Activated CD8-positive, alpha-beta memory T cell treated with anti-CD3 and anti-CD28 coated beads, Interleukin-2, amount 10 ng/mL, durations not matched to agents 7 days and 5 days (primary cell): ENCODE data around the gene PPAT. TPM values are rescaled to one million over a fixed set of nuclear protein-coding genes. Genes with fewer than 3 reads are reported as not detected.
A peak's percentile ranks its signal among the peaks of the same experiment; 100 is the strongest.
"Not testable (repeated sequence)": the region's sequence is repeated elsewhere in the genome, so short reads cannot be mapped to it uniquely, and the experiment has no call there.

Source experiments
- ATAC-seq: fragments of 150-1000 bp; cut with Tn5 transposase; one replicate; pipeline ENCODE4 v1.10.0; 2021; ENCODE audit warnings: moderate library complexity
- CTCF ChIA-PET: fragments of 350-600 bp; sonication (Branson Sonifier 250); formaldehyde crosslinking; loops from one replicate; lab custom pipeline; 2021; ENCODE audit warnings: antibody characterized with exemption; lab: Charles Lee
- DNase-seq: peaks from one replicate; pipeline ENCODE4 v3.0.0-alpha.2; 2020
- H3K27ac Mint-ChIP-seq: one replicate; pipeline ENCODE4 v1.8.0; 2021; ENCODE audit warnings: mild to moderate bottlenecking, mixed read lengths
- H3K27me3 Mint-ChIP-seq: one replicate; pipeline ENCODE4 v1.8.0; 2021; ENCODE audit warnings: mixed read lengths
- H3K36me3 Mint-ChIP-seq: one replicate; pipeline ENCODE4 v1.8.0; 2021; ENCODE audit warnings: mild to moderate bottlenecking, mixed read lengths
- H3K4me1 Mint-ChIP-seq: one replicate; pipeline ENCODE4 v1.8.0; 2021; ENCODE audit warnings: mixed read lengths
- H3K4me3 Mint-ChIP-seq: one replicate; pipeline ENCODE4 v1.8.0; 2021; ENCODE audit warnings: mild to moderate bottlenecking, moderate library complexity, mixed read lengths
- H3K9me3 Mint-ChIP-seq: one replicate; pipeline ENCODE4 v1.8.0; 2022; ENCODE audit warnings: low read depth, mixed read lengths
- total RNA-seq, 2 experiments: library from RNA; stranded (reverse); gene quantifications; one replicate each; pipeline ENCODE4 v1.2.3, GENCODE V29; 2021

PPAT gene
- total RNA-seq, 2 experiments from 2014 or later = 27.1 to 41.4 TPM

- no peaks in the 10 kb centered on the region for H3K9me3 Mint-ChIP-seq
- DNase-seq (no peak), ATAC-seq (no peak)
- H3K27me3 Mint-ChIP-seq = no peaks in the 10 kb centered on the region
- H3K36me3 Mint-ChIP-seq = peaks cover 16% of the 10 kb centered on the region
- CTCF ChIA-PET = no interaction called here
- H3K27ac Mint-ChIP-seq = no peak overlapping the region
- no peak overlapping the region for H3K4me3 Mint-ChIP-seq
- H3K4me1 Mint-ChIP-seq = peaks cover 29% of the 10 kb centered on the region
These were observed 44.1 kb downstream of the PPAT start for GRCh38 chr4:56391270-56391669.

GRCh38 chr4:56389558-56389957 is 45.9 kb downstream of the PPAT start:
- CTCF ChIA-PET = interaction anchor here (1.2 kb wide), 1 partner anchor 35 kb away, joined by 5 read pairs; no protein-coding TSS in a partner anchor
- Mint-ChIP-seq H3K36me3 (peaks cover 8% of the 10 kb centered on the region), H3K4me3 (peak overlapping the region; percentile 1), H3K27ac (peak overlapping the region; percentile 63), H3K9me3 (no peaks in the 10 kb centered on the region), H3K27me3 (no peaks in the 10 kb centered on the region), H3K4me1 (peaks cover 37% of the 10 kb centered on the region)
- DNase-seq (no peak), ATAC-seq (no peak)

- CTCF ChIA-PET = interaction anchor here (0.8 to 3.2 kb wide), 4 partner anchors 9 to 440 kb away, joined by 3 to 13 read pairs (median 10); partner anchors contain the start of genes CEP135, PAICS and PPAT
These were observed 47.1 kb downstream of the PPAT start for GRCh38 chr4:56388306-56388705.

GRCh38 chr4:56387023-56388001 is 48.1 kb downstream of the PPAT start, which contains the start of gene AASDH:
Gene AASDH (minus strand): TSS chr4:56387491. CDS start chr4:56384299, 3,192 bp downstream.
- H3K4me1 Mint-ChIP-seq = peaks cover 42% of the 10 kb centered on the region
- peak within 1 kb of the TSS; percentile 100 for H3K27ac Mint-ChIP-seq
- peak within 1 kb of the TSS; percentile 99 for H3K4me3 Mint-ChIP-seq
- H3K9me3 Mint-ChIP-seq = no peaks in the 10 kb centered on the region
- H3K36me3 Mint-ChIP-seq = peaks cover 9% of the 10 kb centered on the region
- peak; percentile 93 for ATAC-seq
- peak; percentile 97 for DNase-seq
- H3K27me3 Mint-ChIP-seq = no peaks in the 10 kb centered on the region
- CTCF ChIA-PET = interaction anchor here (0.8 to 3.2 kb wide), 10 partner anchors 8 to 590 kb away, joined by 3 to 13 read pairs (median 4); partner anchors contain the start of genes CEP135, NOA1, PAICS and PPAT

More at GRCh38 chr4:56388306-56388705, 47.1 kb downstream of the PPAT start:
- H3K27ac Mint-ChIP-seq = peak overlapping the region; percentile 100
- no peak for ATAC-seq
- H3K4me1 Mint-ChIP-seq = peaks cover 42% of the 10 kb centered on the region
- H3K27me3 Mint-ChIP-seq = no peaks in the 10 kb centered on the region
- DNase-seq = no peak
- peaks cover 9% of the 10 kb centered on the region for H3K36me3 Mint-ChIP-seq
- H3K9me3 Mint-ChIP-seq = no peaks in the 10 kb centered on the region
- peak overlapping the region; percentile 99 for H3K4me3 Mint-ChIP-seq

GRCh38 chr4:56386091-56386490 is 49.3 kb downstream of the PPAT start:
- Mint-ChIP-seq H3K4me3 (peak overlapping the region; percentile 58), H3K4me1 (peaks cover 38% of the 10 kb centered on the region), H3K27me3 (no peaks in the 10 kb centered on the region), H3K9me3 (no peaks in the 10 kb centered on the region), H3K36me3 (peaks cover 5% of the 10 kb centered on the region), H3K27ac (peak overlapping the region; percentile 100)
- DNase-seq (no peak), ATAC-seq (no peak)
- CTCF ChIA-PET = interaction anchor here (1.5 to 3.2 kb wide), 2 partner anchors 50 to 450 kb away, joined by 3 to 13 read pairs; partner anchors contain the start of genes PAICS and PPAT

- no peak for ATAC-seq
- no peak overlapping the region for H3K4me3 Mint-ChIP-seq
- no peaks in the 10 kb centered on the region for H3K9me3 Mint-ChIP-seq
- H3K36me3 Mint-ChIP-seq = peaks cover 7% of the 10 kb centered on the region
- CTCF ChIA-PET = interaction anchor here (0.6 kb wide), 1 partner anchor 417 kb away, joined by 3 read pairs; no protein-coding TSS in a partner anchor
- no peaks in the 10 kb centered on the region for H3K4me1 Mint-ChIP-seq
- no peak for DNase-seq
- H3K27me3 Mint-ChIP-seq = no peaks in the 10 kb centered on the region
- no peak overlapping the region for H3K27ac Mint-ChIP-seq
These were observed 60.0 kb downstream of the PPAT start for GRCh38 chr4:56375458-56375857.

- DNase-seq (no peak), ATAC-seq (no peak)
- no peaks in the 10 kb centered on the region for H3K9me3 Mint-ChIP-seq
- H3K4me3 Mint-ChIP-seq = no peak overlapping the region
- no peak overlapping the region for H3K27ac Mint-ChIP-seq
- CTCF ChIA-PET = interaction anchor here (0.6 kb wide), 1 partner anchor 418 kb away, joined by 3 read pairs; no protein-coding TSS in a partner anchor
- H3K36me3 Mint-ChIP-seq = peaks cover 8% of the 10 kb centered on the region
- no peaks in the 10 kb centered on the region for H3K27me3 Mint-ChIP-seq
- H3K4me1 Mint-ChIP-seq = no peaks in the 10 kb centered on the region
These were observed 60.5 kb downstream of the PPAT start for GRCh38 chr4:56374956-56375355.

GRCh38 chr4:56372774-56373173 is 62.6 kb downstream of the PPAT start:
- DNase-seq = no peak
- Mint-ChIP-seq H3K27ac (no peak overlapping the region), H3K9me3 (no peaks in the 10 kb centered on the region), H3K27me3 (no peaks in the 10 kb centered on the region), H3K4me1 (no peaks in the 10 kb centered on the region), H3K4me3 (no peak overlapping the region), H3K36me3 (peaks cover 15% of the 10 kb centered on the region)
- ATAC-seq = no peak
- CTCF ChIA-PET = no interaction called here

- Mint-ChIP-seq H3K36me3 (peaks cover 15% of the 10 kb centered on the region), H3K9me3 (no peaks in the 10 kb centered on the region), H3K27ac (no peak overlapping the region), H3K4me3 (no peak overlapping the region), H3K27me3 (no peaks in the 10 kb centered on the region), H3K4me1 (no peaks in the 10 kb centered on the region)
- DNase-seq (no peak), ATAC-seq (no peak)
- CTCF ChIA-PET = no interaction called here
These were observed 63.8 kb downstream of the PPAT start for GRCh38 chr4:56371426-56372220.

GRCh38 chr4:56370377-56370776 is 65.0 kb downstream of the PPAT start:
- Mint-ChIP-seq H3K4me3 (no peak overlapping the region), H3K9me3 (no peaks in the 10 kb centered on the region), H3K36me3 (peaks cover 15% of the 10 kb centered on the region), H3K27ac (no peak overlapping the region), H3K4me1 (no peaks in the 10 kb centered on the region), H3K27me3 (no peaks in the 10 kb centered on the region)
- ATAC-seq (no peak), DNase-seq (no peak)
- CTCF ChIA-PET = no interaction called here

- H3K27me3 Mint-ChIP-seq, H3K4me1 Mint-ChIP-seq, DNase-seq, ATAC-seq, H3K4me3 Mint-ChIP-seq, H3K27ac Mint-ChIP-seq, CTCF ChIA-PET, H3K9me3 Mint-ChIP-seq: not testable (repeated sequence)
- peaks cover 20% of the 10 kb centered on the region for H3K36me3 Mint-ChIP-seq
These were observed 72.4 kb downstream of the PPAT start for GRCh38 chr4:56362981-56363380.

- DNase-seq = no peak
- CTCF ChIA-PET = no interaction called here
- Mint-ChIP-seq H3K36me3 (peaks cover 17% of the 10 kb centered on the region), H3K27me3 (no peaks in the 10 kb centered on the region), H3K4me1 (no peaks in the 10 kb centered on the region), H3K4me3 (no peak overlapping the region), H3K9me3 (no peaks in the 10 kb centered on the region), H3K27ac (no peak overlapping the region)
- no peak for ATAC-seq
These were observed 75.3 kb downstream of the PPAT start for GRCh38 chr4:56360071-56360470.

- ATAC-seq = no peak
- H3K9me3 Mint-ChIP-seq = no peaks in the 10 kb centered on the region
These were observed 78.8 kb downstream of the PPAT start for GRCh38 chr4:56356650-56357049.

More at GRCh38 chr4:56356650-56357049, 78.8 kb downstream of the PPAT start:
- CTCF ChIA-PET = no interaction called here
- no peak for DNase-seq
- H3K36me3 Mint-ChIP-seq = peaks cover 5% of the 10 kb centered on the region
- no peaks in the 10 kb centered on the region for H3K27me3 Mint-ChIP-seq
- no peak overlapping the region for H3K27ac Mint-ChIP-seq
- no peaks in the 10 kb centered on the region for H3K4me1 Mint-ChIP-seq
- H3K4me3 Mint-ChIP-seq = no peak overlapping the region
